Liver (tissue), 9 donors: ENCODE results near the gene TRAK1. TPM values are rescaled to one million over a fixed set of nuclear protein-coding genes. Genes with fewer than 3 reads are reported as not detected.

Experiments used
- DNase-seq: peaks from one replicate; pipeline ENCODE4 v3.0.0-alpha.2; 2017; ENCODE audit warnings: low spot score
- H3K27ac ChIP-seq, 2 donors: one replicate each; pipeline ENCODE4 v1.7.0; 2013; ENCODE audit warnings: inconsistent platforms in 2 of 2, low read length in 2 of 2, control low read depth in 1 of 2, low read depth in 1 of 2, mild to moderate bottlenecking in 1 of 2
- H3K27me3 ChIP-seq, 4 donors: one replicate each; pipeline versions ENCODE4 v1.6.1 to v1.7.0; 2013; ENCODE audit warnings: low read length in 3 of 4, inconsistent platforms in 1 of 4, mild to moderate bottlenecking in 1 of 4, moderate library complexity in 1 of 4; ENCODE audit not compliant: control insufficient read depth in 4 of 4, insufficient read depth in 4 of 4
- H3K36me3 ChIP-seq, 4 donors: one replicate each; pipeline versions ENCODE4 v1.6.1 to v1.7.0; 2013; ENCODE audit warnings: low read length in 3 of 4, mild to moderate bottlenecking in 3 of 4, low read depth in 1 of 4, moderate library complexity in 1 of 4; ENCODE audit not compliant: control insufficient read depth in 4 of 4, insufficient read depth in 3 of 4
- H3K4me1 ChIP-seq, 4 donors: one replicate each; pipeline versions ENCODE4 v1.6.1 to v1.7.0; 2013; ENCODE audit warnings: low read length in 3 of 4, mild to moderate bottlenecking in 3 of 4, moderate library complexity in 1 of 4; ENCODE audit not compliant: control insufficient read depth in 4 of 4, insufficient read depth in 4 of 4
- H3K4me3 ChIP-seq, 3 donors: one replicate each; pipeline versions ENCODE4 v1.6.1 to v1.7.0; 2013; ENCODE audit warnings: low read length in 3 of 3, control low read depth in 1 of 3, low read depth in 1 of 3, mild to moderate bottlenecking in 1 of 3
- H3K9ac ChIP-seq, 2 donors: one replicate each; pipeline ENCODE4 v1.7.0; 2013; ENCODE audit warnings: low read length in 2 of 2, mild to moderate bottlenecking in 2 of 2, moderate library complexity in 2 of 2, control low read depth in 1 of 2, low read depth in 1 of 2
- H3K9me3 ChIP-seq, 4 donors: one replicate each; pipeline versions ENCODE4 v1.6.1 to v1.7.0; 2013; ENCODE audit warnings: low read length in 3 of 4; ENCODE audit not compliant: control insufficient read depth in 4 of 4
- EGR1 ChIP-seq, 2 donors: IDR thresholded peaks; 2 replicates each; pipeline ENCODE4 v1.6.1; 2016 to 2018; ENCODE audit warnings: antibody characterized with exemption in 2 of 2, low read depth in 2 of 2
- FOXA1 ChIP-seq: IDR thresholded peaks from 2 replicates; pipeline ENCODE4 v1.6.1; 2016; ENCODE audit warnings: antibody characterized with exemption
- FOXA2 ChIP-seq: IDR thresholded peaks from 2 replicates; pipeline ENCODE4 v1.6.1; 2016; ENCODE audit warnings: antibody characterized with exemption
- GABPA ChIP-seq, 2 donors: IDR thresholded peaks in 1 of 2; conservative IDR thresholded peaks in 1 of 2; 2 replicates each; pipeline ENCODE4 v1.6.1; 2016; ENCODE audit warnings: antibody characterized with exemption in 2 of 2, mild to moderate bottlenecking in 1 of 2, moderate library complexity in 1 of 2
- HNF4G ChIP-seq: IDR thresholded peaks from 2 replicates; pipeline ENCODE4 v1.6.1; 2016; ENCODE audit warnings: antibody characterized with exemption
- JUND ChIP-seq, 2 donors: IDR thresholded peaks; 2 replicates each; pipeline ENCODE4 v1.6.1; 2016; ENCODE audit warnings: antibody characterized with exemption in 2 of 2
- NR2F2 ChIP-seq: IDR thresholded peaks from 2 replicates; pipeline ENCODE4 v1.6.1; 2016; ENCODE audit warnings: antibody characterized with exemption
- RAD21 ChIP-seq, 2 donors: IDR thresholded peaks; 2 replicates each; pipeline ENCODE4 v1.6.1; 2016; ENCODE audit warnings: antibody characterized with exemption in 2 of 2, mild to moderate bottlenecking in 2 of 2
- RXRA ChIP-seq, 2 donors: IDR thresholded peaks; 2 replicates each; pipeline ENCODE4 v1.6.1; 2017 to 2018; ENCODE audit warnings: antibody characterized with exemption in 2 of 2, mild to moderate bottlenecking in 1 of 2
- SP1 ChIP-seq: IDR thresholded peaks from 2 replicates; pipeline ENCODE4 v1.6.1; 2018; ENCODE audit warnings: antibody characterized with exemption, mild to moderate bottlenecking
- TAF1 ChIP-seq: conservative IDR thresholded peaks from 2 replicates; pipeline ENCODE4 v1.6.1; 2016; ENCODE audit warnings: antibody characterized with exemption, mild to moderate bottlenecking
- YY1 ChIP-seq: IDR thresholded peaks from 2 replicates; pipeline ENCODE4 v1.6.1; 2016; ENCODE audit warnings: antibody characterized with exemption, mild to moderate bottlenecking
- WGBS: extraction: QIAGEN DNeasy Blood & Tissue Kit; methylation state at CpG from one replicate; pipeline ENCODE4 v1.1.7; 2013; 5-methylcytosine and 5-hydroxymethylcytosine counted together
- polyA plus RNA-seq, 2 donors: library from polyadenylated mRNA; stranded (reverse) in 1 of 2; unstranded in 1 of 2; fragments of 200-250 nt in 1 of 2; fragments of >200 nt in 1 of 2; fragmentation: Nextera tagmentation in 1 of 2; extraction: Ambion mirVana in 1 of 2; gene quantifications; one replicate each; pipeline versions ENCODE4 v1.2.1 to v1.2.3, GENCODE V29; 2013 to 2015
- total RNA-seq, 2 donors: library from RNA; depleted of rRNA; stranded (reverse); fragments of >200 nt; gene quantifications; one replicate each; pipeline ENCODE4 v1.2.3, GENCODE V29; 2014
- TF ChIP-seq, protein P1 (sequence below): IDR thresholded peaks from 2 replicates; pipeline ENCODE4 v1.6.1; 2016; ENCODE audit warnings: antibody characterized with exemption
- TF ChIP-seq, protein P2 (sequence below): IDR thresholded peaks from 2 replicates; pipeline ENCODE4 v1.6.1; 2016; ENCODE audit warnings: antibody characterized with exemption
- TF ChIP-seq, protein P3 (sequence below): IDR thresholded peaks from 2 replicates; pipeline ENCODE4 v1.6.1; 2016; ENCODE audit warnings: antibody characterized with exemption, mild to moderate bottlenecking
- donor health status: healthy.
- donor health status: healthy.
- donor health status: healthy.
- donor health status: healthy.
- donor health status: healthy.

The TRAK1 gene, protein sequence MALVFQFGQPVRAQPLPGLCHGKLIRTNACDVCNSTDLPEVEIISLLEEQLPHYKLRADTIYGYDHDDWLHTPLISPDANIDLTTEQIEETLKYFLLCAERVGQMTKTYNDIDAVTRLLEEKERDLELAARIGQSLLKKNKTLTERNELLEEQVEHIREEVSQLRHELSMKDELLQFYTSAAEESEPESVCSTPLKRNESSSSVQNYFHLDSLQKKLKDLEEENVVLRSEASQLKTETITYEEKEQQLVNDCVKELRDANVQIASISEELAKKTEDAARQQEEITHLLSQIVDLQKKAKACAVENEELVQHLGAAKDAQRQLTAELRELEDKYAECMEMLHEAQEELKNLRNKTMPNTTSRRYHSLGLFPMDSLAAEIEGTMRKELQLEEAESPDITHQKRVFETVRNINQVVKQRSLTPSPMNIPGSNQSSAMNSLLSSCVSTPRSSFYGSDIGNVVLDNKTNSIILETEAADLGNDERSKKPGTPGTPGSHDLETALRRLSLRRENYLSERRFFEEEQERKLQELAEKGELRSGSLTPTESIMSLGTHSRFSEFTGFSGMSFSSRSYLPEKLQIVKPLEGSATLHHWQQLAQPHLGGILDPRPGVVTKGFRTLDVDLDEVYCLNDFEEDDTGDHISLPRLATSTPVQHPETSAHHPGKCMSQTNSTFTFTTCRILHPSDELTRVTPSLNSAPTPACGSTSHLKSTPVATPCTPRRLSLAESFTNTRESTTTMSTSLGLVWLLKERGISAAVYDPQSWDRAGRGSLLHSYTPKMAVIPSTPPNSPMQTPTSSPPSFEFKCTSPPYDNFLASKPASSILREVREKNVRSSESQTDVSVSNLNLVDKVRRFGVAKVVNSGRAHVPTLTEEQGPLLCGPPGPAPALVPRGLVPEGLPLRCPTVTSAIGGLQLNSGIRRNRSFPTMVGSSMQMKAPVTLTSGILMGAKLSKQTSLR
- 10 to 100 TPM; 12.1 to 21.7 TPM for total RNA-seq
- 1 to 10 TPM; 3.4 to 5.0 TPM for polyA plus RNA-seq

DNA sequence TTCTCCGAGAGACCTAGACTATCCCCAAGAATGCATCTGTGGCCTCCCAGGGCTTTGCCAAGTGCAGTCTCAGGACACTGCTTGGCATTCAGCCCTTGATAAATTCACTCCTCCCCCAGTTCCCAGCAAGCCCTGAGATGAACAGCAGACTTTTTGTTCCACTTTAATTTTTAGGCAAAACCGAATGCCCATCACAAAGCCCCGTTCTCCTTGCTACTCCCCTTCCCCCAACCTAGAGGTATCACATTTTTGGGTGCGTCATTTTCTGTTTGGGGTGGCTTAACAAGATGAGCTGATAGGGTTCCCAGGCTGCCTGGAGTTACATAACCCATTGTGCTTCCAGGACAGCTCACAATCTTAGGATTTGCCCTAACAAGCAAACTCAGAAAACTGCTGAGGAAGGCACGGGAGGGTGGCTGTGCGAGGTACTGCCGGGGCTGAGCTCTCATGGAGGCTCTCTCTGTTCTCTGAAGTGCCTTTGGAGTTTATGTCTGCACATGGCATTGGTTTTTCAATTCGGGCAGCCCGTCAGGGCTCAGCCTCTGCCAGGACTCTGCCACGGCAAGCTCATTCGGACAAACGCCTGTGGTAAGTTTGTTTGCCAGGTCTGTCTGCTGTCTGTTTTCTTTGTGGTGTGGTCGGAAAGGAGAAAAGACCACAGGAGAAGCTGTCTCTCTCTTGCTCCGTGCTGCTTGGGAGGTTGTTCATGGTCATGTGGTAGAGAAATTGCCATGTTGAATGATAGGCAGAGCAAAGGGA is at the start of gene TRAK1:
Gene TRAK1, plus strand, starts transcription at position 385 of the 759 bp plus-strand sequence. Its CDS starts 113 bp downstream, at position 498.
- DNase-seq: no peak
- Histone ChIP-seq H3K27ac (no peak within 1 kb of the TSS), H3K4me3 (no peak within 1 kb of the TSS), H3K9ac (no peak within 1 kb of the TSS), H3K4me1 (no peaks in the 10 kb centered on the region), H3K36me3 (peaks cover 2 to 24% (median 10%) of the 10 kb centered on the region in 4 donors), H3K9me3 (no peaks in the 10 kb centered on the region), H3K27me3 (no peaks in the 10 kb centered on the region)
- no peak for TF ChIP-seq FOXA1
- 89% methylated on average over 14 of the region's 14 CpGs for WGBS

DNA sequence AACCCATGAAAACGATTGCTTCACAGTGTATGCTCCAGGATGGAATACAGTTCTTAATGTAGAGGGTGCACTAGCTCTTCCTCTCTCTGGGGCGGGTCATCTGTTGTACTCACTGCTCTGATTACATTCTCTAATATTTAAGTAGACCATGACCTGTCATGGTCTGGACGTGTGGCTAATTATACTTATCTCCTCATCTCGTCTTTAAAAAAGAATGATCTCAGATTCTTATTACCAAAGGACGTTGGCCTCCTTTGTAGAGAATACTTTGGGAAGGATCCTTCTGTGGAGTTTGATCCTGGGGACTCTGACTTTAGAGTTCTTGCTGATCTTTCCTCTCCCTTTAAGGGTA is 48.4 kb upstream of the TRAK1 start:
- no peaks in the 10 kb centered on the region for H3K9me3 ChIP-seq
- no peak overlapping the region for H3K4me3 ChIP-seq
- DNase-seq: no peak
- H3K27me3 ChIP-seq: no peaks in the 10 kb centered on the region
- TF ChIP-seq, protein P1, sequence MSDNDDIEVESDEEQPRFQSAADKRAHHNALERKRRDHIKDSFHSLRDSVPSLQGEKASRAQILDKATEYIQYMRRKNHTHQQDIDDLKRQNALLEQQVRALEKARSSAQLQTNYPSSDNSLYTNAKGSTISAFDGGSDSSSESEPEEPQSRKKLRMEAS: no peak
- no peak for TF ChIP-seq YY1
- TF ChIP-seq, protein P2, sequence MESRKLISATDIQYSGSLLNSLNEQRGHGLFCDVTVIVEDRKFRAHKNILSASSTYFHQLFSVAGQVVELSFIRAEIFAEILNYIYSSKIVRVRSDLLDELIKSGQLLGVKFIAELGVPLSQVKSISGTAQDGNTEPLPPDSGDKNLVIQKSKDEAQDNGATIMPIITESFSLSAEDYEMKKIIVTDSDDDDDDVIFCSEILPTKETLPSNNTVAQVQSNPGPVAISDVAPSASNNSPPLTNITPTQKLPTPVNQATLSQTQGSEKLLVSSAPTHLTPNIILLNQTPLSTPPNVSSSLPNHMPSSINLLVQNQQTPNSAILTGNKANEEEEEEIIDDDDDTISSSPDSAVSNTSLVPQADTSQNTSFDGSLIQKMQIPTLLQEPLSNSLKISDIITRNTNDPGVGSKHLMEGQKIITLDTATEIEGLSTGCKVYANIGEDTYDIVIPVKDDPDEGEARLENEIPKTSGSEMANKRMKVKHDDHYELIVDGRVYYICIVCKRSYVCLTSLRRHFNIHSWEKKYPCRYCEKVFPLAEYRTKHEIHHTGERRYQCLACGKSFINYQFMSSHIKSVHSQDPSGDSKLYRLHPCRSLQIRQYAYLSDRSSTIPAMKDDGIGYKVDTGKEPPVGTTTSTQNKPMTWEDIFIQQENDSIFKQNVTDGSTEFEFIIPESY: no peak
- TF ChIP-seq JUND (IDR thresholded peaks at IDR 0.05): no peak
- no peak for TF ChIP-seq FOXA2
- TF ChIP-seq EGR1 (IDR thresholded peaks at IDR 0.05; ENCODE audit: low read depth in 2 of 2): no peak
- TF ChIP-seq SP1: no peak
- no peak for TF ChIP-seq NR2F2
- TF ChIP-seq HNF4G: no peak
- no peak for TF ChIP-seq TAF1
- no peak overlapping the region for H3K9ac ChIP-seq
- H3K36me3 ChIP-seq: no peaks in the 10 kb centered on the region
- peak overlapping the region in 1 of 2 donors; percentile 42 for H3K27ac ChIP-seq
- peaks cover 10 to 33% (median 22%) of the 10 kb centered on the region in 4 donors for H3K4me1 ChIP-seq
- 61% methylated on average over 5 of the region's 5 CpGs for WGBS

DNA sequence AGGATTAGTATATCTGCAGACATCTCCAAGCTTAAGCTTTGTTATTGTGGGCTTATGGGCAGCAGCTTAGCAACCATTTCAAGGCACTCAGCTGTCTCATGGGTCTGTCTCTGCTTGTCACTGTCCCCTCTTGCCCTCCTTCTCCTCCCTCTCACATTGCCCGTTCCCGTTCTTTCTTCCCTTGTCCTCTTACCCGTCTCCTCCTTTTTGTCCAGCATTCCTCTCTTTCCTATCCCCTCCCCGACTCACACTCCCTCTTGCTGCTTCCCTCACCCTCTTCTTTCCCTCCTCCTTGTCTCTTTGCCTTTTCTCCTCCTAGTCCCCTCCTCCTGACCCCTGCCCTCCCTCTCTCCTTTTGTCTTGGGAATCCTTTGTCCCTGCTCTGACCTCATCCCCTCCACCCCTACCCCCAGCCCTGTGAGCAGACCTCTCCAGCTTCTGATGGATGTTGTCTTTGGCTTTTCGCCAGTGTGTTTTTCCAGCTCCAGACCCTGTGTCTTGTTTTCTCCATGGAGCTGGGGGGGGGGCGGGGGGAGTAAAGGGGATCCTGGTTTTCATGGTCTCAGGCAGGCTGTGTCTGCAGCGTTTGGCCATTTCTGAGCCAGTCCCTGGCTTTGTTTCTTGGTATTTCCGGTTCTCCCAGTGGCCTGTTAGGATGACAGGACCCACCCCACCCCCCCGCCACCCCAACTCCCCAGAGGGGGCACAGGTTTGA is 47.9 kb upstream of the TRAK1 start:
- WGBS: 68% methylated on average over 9 of the region's 9 CpGs
- peak; percentile 50 for DNase-seq
- no peaks in the 10 kb centered on the region for H3K27me3 ChIP-seq
- no peaks in the 10 kb centered on the region for H3K36me3 ChIP-seq
- H3K9me3 ChIP-seq: no peaks in the 10 kb centered on the region
- H3K4me1 ChIP-seq: peaks cover 10 to 33% (median 22%) of the 10 kb centered on the region in 4 donors
- peak overlapping the region in 1 of 2 donors; percentile 42 for H3K27ac ChIP-seq
- no peak overlapping the region for H3K4me3 ChIP-seq
- no peak overlapping the region for H3K9ac ChIP-seq
- TF ChIP-seq EGR1 (IDR thresholded peaks at IDR 0.05; ENCODE audit: low read depth in 2 of 2): no peak
- TF ChIP-seq, protein P3, sequence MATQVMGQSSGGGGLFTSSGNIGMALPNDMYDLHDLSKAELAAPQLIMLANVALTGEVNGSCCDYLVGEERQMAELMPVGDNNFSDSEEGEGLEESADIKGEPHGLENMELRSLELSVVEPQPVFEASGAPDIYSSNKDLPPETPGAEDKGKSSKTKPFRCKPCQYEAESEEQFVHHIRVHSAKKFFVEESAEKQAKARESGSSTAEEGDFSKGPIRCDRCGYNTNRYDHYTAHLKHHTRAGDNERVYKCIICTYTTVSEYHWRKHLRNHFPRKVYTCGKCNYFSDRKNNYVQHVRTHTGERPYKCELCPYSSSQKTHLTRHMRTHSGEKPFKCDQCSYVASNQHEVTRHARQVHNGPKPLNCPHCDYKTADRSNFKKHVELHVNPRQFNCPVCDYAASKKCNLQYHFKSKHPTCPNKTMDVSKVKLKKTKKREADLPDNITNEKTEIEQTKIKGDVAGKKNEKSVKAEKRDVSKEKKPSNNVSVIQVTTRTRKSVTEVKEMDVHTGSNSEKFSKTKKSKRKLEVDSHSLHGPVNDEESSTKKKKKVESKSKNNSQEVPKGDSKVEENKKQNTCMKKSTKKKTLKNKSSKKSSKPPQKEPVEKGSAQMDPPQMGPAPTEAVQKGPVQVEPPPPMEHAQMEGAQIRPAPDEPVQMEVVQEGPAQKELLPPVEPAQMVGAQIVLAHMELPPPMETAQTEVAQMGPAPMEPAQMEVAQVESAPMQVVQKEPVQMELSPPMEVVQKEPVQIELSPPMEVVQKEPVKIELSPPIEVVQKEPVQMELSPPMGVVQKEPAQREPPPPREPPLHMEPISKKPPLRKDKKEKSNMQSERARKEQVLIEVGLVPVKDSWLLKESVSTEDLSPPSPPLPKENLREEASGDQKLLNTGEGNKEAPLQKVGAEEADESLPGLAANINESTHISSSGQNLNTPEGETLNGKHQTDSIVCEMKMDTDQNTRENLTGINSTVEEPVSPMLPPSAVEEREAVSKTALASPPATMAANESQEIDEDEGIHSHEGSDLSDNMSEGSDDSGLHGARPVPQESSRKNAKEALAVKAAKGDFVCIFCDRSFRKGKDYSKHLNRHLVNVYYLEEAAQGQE: no peak
- no peak for TF ChIP-seq FOXA1
- TF ChIP-seq RAD21 (IDR thresholded peaks at IDR 0.05): peak in 1 of 2 donors; percentile 17
- no peak for TF ChIP-seq HNF4G
- no peak for TF ChIP-seq YY1
- TF ChIP-seq RXRA (IDR thresholded peaks at IDR 0.05): peak in 1 of 2 donors; percentile 55
- TF ChIP-seq NR2F2: peak; percentile 84
- no peak for TF ChIP-seq GABPA (IDR thresholded peaks at IDR 0.05 in 1 of 2, conservative IDR thresholded peaks at IDR 0.05 in 1 of 2)
- TF ChIP-seq TAF1: no peak
- TF ChIP-seq JUND (IDR thresholded peaks at IDR 0.05): no peak
